Fibroblast of skin of left quadriceps (primary cell): ENCODE results near the gene IRF2.

Experiments used
- DNase-seq, 2 experiments: peaks; one replicate each; pipeline ENCODE4 v3.0.0-alpha.2; 2013; ENCODE audit warnings: low read depth in 2 of 2

Gene IRF2

GRCh38 chr4:184409502-184409901 is 64.8 kb downstream of the IRF2 start:
- no peak for DNase-seq

- DNase-seq, result no peak
Measured at GRCh38 chr4:184408684-184409081, 65.7 kb downstream of the IRF2 start.

GRCh38 chr4:184408021-184408683 is 66.2 kb downstream of the IRF2 start:
- DNase-seq, result peak; percentile 50 to 58

- no peak for DNase-seq
Measured at GRCh38 chr4:184406958-184407391, 67.4 kb downstream of the IRF2 start.

GRCh38 chr4:184404047-184404446 is 70.3 kb downstream of the IRF2 start:
- no peak for DNase-seq

GRCh38 chr4:184403384-184403781 is 71.0 kb downstream of the IRF2 start:
- DNase-seq, result no peak

- no peak for DNase-seq
Measured at GRCh38 chr4:184402740-184403383, 71.5 kb downstream of the IRF2 start.

GRCh38 chr4:184402239-184402638 is 72.1 kb downstream of the IRF2 start:
- no peak for DNase-seq

GRCh38 chr4:184401397-184402171 is 72.8 kb downstream of the IRF2 start:
- DNase-seq, result no peak

- no peak for DNase-seq
Measured at GRCh38 chr4:184400891-184401290, 73.5 kb downstream of the IRF2 start.

- peak; percentile 83 to 85 for DNase-seq
Measured at GRCh38 chr4:184400375-184400870, 73.9 kb downstream of the IRF2 start.

- no peak for DNase-seq
Measured at GRCh38 chr4:184399512-184399908, 74.8 kb downstream of the IRF2 start.

- no peak for DNase-seq
Measured at GRCh38 chr4:184398741-184399511, 75.4 kb downstream of the IRF2 start.

GRCh38 chr4:184397516-184398163 is 76.7 kb downstream of the IRF2 start:
- DNase-seq, result no peak

GRCh38 chr4:184396570-184397515 is 77.5 kb downstream of the IRF2 start:
- no peak for DNase-seq

- DNase-seq, result no peak
Measured at GRCh38 chr4:184395971-184396391, 78.4 kb downstream of the IRF2 start.

- no peak for DNase-seq
Measured at GRCh38 chr4:184395451-184395917, 78.9 kb downstream of the IRF2 start.

GRCh38 chr4:184392748-184393559 is 81.4 kb downstream of the IRF2 start:
- no peak for DNase-seq

- no peak for DNase-seq
Measured at GRCh38 chr4:184392316-184392715, 82.0 kb downstream of the IRF2 start.
